Right lobe of liver (tissue), 6 donors: ENCODE measurements around the gene ZNF101. TPM values are rescaled to one million over a fixed set of nuclear protein-coding genes. Genes with fewer than 3 reads are reported as not detected.

ENCODE experiments used
- ATAC-seq, 4 donors: fragments of 200-7000 bp; cut with Tn5 transposase; one replicate each; pipeline ENCODE4 v1.9.1; 2020; ENCODE audit warnings: mild to moderate bottlenecking in 4 of 4, moderate library complexity in 4 of 4
- DNase-seq, 3 donors: peaks; one replicate each; pipeline ENCODE4 v3.0.0-alpha.2; 2020
- H3K27ac ChIP-seq, 3 donors: fragments of 200-600 bp; one replicate each; pipeline ENCODE4 v1.8.0; 2022
- H3K27me3 ChIP-seq, 2 donors: fragments of 200-600 bp; one replicate each; pipeline ENCODE4 v1.8.0; 2022
- H3K36me3 ChIP-seq, 4 donors: fragments of 200-600 bp; sonication (generic) in 1 of 4; one replicate each; pipeline versions ENCODE4 v1.5.1 to v1.8.0; 2017 to 2022; ENCODE audit warnings: control low read depth in 1 of 4
- H3K4me1 ChIP-seq, 4 donors: fragments of 200-600 bp; sonication (generic) in 1 of 4; one replicate each; pipeline versions ENCODE4 v1.5.1 to v1.8.0; 2017 to 2022; ENCODE audit warnings: control low read depth in 1 of 4
- H3K4me3 ChIP-seq, 3 donors: fragments of 200-600 bp; one replicate each; pipeline ENCODE4 v1.8.0; 2022
- H3K9me3 ChIP-seq, 4 donors: fragments of 200-600 bp; sonication (generic) in 1 of 4; one replicate each; pipeline versions ENCODE4 v1.5.1 to v1.8.0; 2017 to 2022; ENCODE audit warnings: control low read depth in 1 of 4
- CTCF ChIP-seq, 4 donors: fragments of 200-600 bp in 3 of 4; fragments of 450-650 bp in 1 of 4; IDR thresholded peaks; one replicate each; pipeline versions ENCODE4 v1.5.1 to v1.8.0; 2016 to 2022; ENCODE audit warnings: antibody characterized with exemption in 4 of 4, mild to moderate bottlenecking in 2 of 4
- POLR2A ChIP-seq: fragments of 450-650 bp; IDR thresholded peaks from one replicate; pipeline ENCODE4 v1.6.1; 2017; ENCODE audit warnings: antibody characterized with exemption, mild to moderate bottlenecking
- WGBS: methylation state at CpG from one replicate; pipeline ENCODE4 v1.1.6; 2018; ENCODE audit warnings: low coverage, low lambda C conversion rate; ENCODE audit not compliant: insufficient coverage; ENCODE audit errors: missing lambda C conversion rate; 5-methylcytosine and 5-hydroxymethylcytosine counted together
- intact Hi-C, 2 donors: fragments of 100-400 bp; cut with DNase I; formaldehyde crosslinking; loops; one replicate each; pipeline versions ENCODE4 v1.11.2 to v1.14.1; 2022
- total RNA-seq, 6 experiments: library from RNA; depleted of rRNA in 2 of 6; stranded (reverse); fragments of >200 nt in 2 of 6; fragmentation: NEBNext Ultra II Directional in 3 of 6; extraction: Animal tissue kit (Norgen Biotek cat#: 25700) in 3 of 6; gene quantifications; one replicate each; pipeline versions ENCODE4 v1.1.0 to v1.2.4, GENCODE V29; 2016 to 2023
- donor health status: DM: no; HTN: yes; CAD: no.
- donor health status: DM: no; HTN: no; CAD: no.
- donor health status: DM: no; HTN: no; CAD: no.
- donor health status: DM: no; HTN: yes; CAD: no.
- donor health status: DM: no; HTN: yes; CAD: no.

The ZNF101 gene
- total RNA-seq, 6 experiments from 2014 or later = 1.7 to 5.1 (median 3.0) TPM

GRCh38 chr19:19661141-19661674, 7.4 kb upstream of the ZNF101 start:
- ATAC-seq (no peak), DNase-seq (no peak)
- Histone ChIP-seq H3K36me3 (peaks cover 0 to 33% (median 15%) of the 10 kb centered on the region in 4 donors), H3K4me1 (peaks cover 0 to 10% (median 0%) of the 10 kb centered on the region in 4 donors), H3K27me3 (no peaks in the 10 kb centered on the region), H3K9me3 (no peaks in the 10 kb centered on the region), H3K4me3 (no peak overlapping the region), H3K27ac (no peak overlapping the region)
- no peak for TF ChIP-seq POLR2A
- no peak for TF ChIP-seq CTCF (IDR thresholded peaks at IDR 0.05)
- 57% methylated on average over 1 of the region's 10 CpGs for WGBS
- intact Hi-C loops = no loop called here

- no peak for ATAC-seq
- Histone ChIP-seq H3K4me3 (no peak overlapping the region), H3K27me3 (no peaks in the 10 kb centered on the region), H3K4me1 (peaks cover 0 to 10% (median 0%) of the 10 kb centered on the region in 4 donors), H3K9me3 (no peaks in the 10 kb centered on the region), H3K27ac (no peak overlapping the region), H3K36me3 (peaks cover 0 to 28% (median 14%) of the 10 kb centered on the region in 4 donors)
- no peak for DNase-seq
- TF ChIP-seq CTCF (IDR thresholded peaks at IDR 0.05) (no peak), POLR2A (no peak)
- whole genome bisulfite sequencing = 63% methylated on average over 12 of the region's 18 CpGs
- intact Hi-C loops = no loop called here
Measured at GRCh38 chr19:19661675-19662251, 6.9 kb upstream of the ZNF101 start.

GRCh38 chr19:19662344-19662743, 6.3 kb upstream of the ZNF101 start:
- 69% methylated on average over 8 of the region's 8 CpGs for WGBS
- Histone ChIP-seq H3K9me3 (no peaks in the 10 kb centered on the region), H3K27me3 (no peaks in the 10 kb centered on the region), H3K4me1 (peaks cover 0 to 10% (median 0%) of the 10 kb centered on the region in 4 donors), H3K4me3 (peak overlapping the region; percentile 91 to 96 (median 91)), H3K27ac (no peak overlapping the region), H3K36me3 (peaks cover 0 to 22% (median 11%) of the 10 kb centered on the region in 4 donors)
- ATAC-seq (no peak), DNase-seq (no peak)
- TF ChIP-seq CTCF (IDR thresholded peaks at IDR 0.05) = no peak
- no peak for TF ChIP-seq POLR2A
- intact Hi-C loops = no loop called here

- WGBS = 18% methylated on average over 5 of the region's 17 CpGs
- Histone ChIP-seq H3K27ac (peak overlapping the region in 2 of 3 donors; percentile 95 to 96), H3K36me3 (peaks cover 0 to 17% (median 10%) of the 10 kb centered on the region in 4 donors), H3K9me3 (no peaks in the 10 kb centered on the region), H3K4me1 (peaks cover 0 to 10% (median 0%) of the 10 kb centered on the region in 4 donors), H3K27me3 (no peaks in the 10 kb centered on the region), H3K4me3 (peak overlapping the region; percentile 91 to 96 (median 91))
- intact Hi-C loops = no loop called here
- DNase-seq (no peak), ATAC-seq (no peak)
- TF ChIP-seq POLR2A = no peak
- no peak for TF ChIP-seq CTCF (IDR thresholded peaks at IDR 0.05)
Measured at GRCh38 chr19:19662871-19663255, 5.8 kb upstream of the ZNF101 start.
